GM18861 (cell line): ENCODE data around the gene PHACTR3.

Source experiments
- ATAC-seq: cut with Tn5 transposase; IDR thresholded peaks from one replicate; pipeline ENCODE4 v1.9.1; 2021; ENCODE audit not compliant: unreplicated experiment

PHACTR3 gene

GRCh38 chr20:59747671-59748515, 143.6 kb downstream of the PHACTR3 start:
- ATAC-seq: no peak

GRCh38 chr20:59748619-59749191, 144.4 kb downstream of the PHACTR3 start:
- ATAC-seq: no peak

GRCh38 chr20:59749301-59749700, 145.0 kb downstream of the PHACTR3 start:
- no peak for ATAC-seq

DNA sequence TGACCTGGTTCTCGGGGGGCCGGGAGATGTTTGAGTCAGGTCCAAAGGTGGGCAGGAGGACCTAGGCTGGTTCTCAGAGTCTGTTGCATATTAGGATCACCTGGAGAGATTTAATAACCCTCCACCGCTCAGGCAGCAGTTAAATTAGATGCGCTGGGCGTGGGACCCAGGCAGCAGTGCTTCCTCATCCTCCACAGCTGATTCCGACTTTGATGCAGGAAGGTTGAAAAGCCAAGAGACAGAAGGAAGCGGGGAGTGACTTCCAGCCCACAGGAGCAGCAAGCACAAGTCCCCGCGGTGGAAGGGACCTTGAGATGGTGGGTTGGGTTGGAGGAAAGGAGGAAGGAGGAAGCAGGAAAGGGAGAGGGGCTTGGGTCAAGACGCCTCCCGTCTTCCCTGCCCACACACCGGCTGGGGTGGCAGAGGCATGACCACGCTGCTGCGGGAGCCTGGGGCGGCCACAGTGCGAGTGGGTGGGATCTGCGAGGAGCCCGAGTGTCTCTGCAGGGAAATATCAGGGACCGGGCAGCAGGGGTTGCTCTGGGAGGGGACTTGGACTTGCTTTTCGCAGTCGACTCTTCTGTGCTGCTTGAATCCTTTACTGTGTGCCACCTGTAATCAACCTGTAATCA, 146.0 kb downstream of the PHACTR3 start:
- ATAC-seq: no peak

DNA sequence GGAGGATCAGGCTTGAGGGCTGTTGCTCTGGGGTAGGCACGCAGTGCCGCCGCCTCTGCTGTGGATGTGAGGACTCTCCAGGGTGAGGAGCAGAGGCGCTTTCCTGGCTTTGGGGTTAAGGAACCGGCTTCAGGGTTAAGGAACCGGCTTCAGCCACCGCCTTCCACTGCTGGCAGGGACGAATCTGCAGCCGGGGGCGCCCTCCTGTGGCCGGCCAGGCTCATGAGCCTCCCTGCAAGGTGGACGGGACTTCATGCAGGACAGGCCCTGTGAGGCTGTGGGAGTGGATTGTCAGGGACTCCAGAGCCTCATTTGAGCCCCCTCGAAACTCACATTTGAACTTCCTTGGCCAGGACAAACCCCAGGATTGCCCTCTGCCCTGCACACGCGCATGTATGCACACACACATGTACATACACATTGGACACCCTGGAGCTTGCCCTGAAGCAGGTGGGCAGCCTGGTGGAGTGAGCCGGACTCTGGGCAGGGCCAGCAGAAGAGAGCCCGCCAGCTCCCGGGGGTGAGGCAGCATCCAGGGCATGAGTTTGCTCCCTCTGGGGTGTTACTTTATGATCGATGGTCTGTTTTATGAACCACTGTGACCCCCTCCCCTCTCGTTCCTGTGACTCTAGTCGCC, 146.9 kb downstream of the PHACTR3 start:
- ATAC-seq: no peak

- ATAC-seq: peak; percentile 73
These were observed 147.8 kb downstream of the PHACTR3 start for GRCh38 chr20:59752101-59752586.

DNA sequence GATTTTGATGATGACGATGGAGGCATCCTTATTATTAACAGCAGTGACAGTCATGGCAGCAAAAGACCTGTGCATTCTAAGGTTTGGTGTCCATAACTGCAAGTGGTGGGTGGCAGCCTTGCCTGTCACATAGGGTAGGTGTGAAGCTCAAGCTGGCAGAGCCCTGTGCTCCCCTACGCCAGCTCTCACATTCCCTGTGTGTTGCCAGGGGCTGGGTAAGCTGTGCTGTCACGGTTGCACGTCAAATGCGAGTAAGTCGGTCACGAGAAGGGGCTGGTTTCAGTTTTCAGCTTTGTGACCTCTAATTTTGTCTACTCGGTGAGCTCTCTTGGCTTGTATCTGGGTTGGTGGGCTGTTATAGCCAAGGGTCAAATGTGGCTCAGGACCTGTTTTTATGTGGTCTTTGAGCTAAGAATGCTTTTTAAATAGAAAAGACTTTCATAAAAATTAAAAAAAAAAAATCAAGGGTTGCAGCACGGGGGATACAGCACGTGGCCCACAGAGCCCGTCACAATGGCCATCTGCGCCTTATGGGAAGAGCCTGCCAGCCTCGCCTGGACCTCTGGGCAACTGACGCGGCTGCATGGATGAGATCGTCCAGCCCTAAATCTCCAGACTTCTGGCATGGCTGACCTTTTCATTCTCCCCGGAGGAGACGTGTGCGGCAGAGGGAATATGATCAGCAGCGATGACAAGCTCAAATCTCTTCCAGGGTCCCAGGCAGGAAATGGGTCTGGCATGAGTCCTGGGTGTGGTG, 148.5 kb downstream of the PHACTR3 start:
- no peak for ATAC-seq

DNA sequence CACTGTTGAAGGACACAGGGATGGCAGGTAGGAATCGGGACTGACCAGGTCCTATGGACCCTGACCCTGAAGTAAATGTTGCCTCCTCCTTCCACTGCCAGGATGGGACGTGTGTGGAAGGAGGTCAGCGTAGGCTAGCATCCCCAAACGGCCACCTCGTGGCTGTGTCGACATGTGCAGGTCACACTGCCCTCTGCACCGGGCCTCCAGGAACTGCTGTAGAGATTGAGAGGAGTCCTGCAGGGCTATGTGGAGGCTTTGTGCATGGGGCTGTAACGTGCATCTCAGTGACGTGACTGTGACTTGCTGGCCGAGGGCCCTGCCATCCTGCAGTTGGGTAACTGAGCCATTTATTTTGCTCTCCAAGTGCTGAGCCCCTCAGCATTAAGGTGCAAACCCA, 149.5 kb downstream of the PHACTR3 start:
- no peak for ATAC-seq

- ATAC-seq: no peak
These were observed 150.2 kb downstream of the PHACTR3 start for GRCh38 chr20:59754551-59754950.

DNA sequence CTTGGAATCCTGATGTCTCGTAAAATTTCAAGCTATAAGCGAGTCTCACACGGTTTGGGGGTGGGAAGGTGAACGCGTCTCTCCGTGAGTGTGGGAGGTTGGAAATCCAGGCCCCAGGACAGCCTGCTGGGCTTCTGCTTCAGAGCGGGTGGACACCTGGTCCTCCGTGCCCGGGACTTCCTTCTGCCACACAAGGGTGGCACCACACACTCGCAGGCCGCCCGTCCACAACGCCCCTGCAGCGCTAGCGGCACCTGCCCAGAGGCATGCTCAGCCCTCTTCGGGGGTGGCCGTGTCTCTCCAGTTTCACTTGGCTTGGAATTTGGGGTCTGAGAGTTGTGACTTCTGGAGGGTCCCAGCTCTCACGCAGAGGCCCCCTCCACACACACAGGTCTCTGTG, 151.9 kb downstream of the PHACTR3 start:
- ATAC-seq: no peak

- no peak for ATAC-seq
These were observed 159.7 kb downstream of the PHACTR3 start for GRCh38 chr20:59764037-59764436.

DNA sequence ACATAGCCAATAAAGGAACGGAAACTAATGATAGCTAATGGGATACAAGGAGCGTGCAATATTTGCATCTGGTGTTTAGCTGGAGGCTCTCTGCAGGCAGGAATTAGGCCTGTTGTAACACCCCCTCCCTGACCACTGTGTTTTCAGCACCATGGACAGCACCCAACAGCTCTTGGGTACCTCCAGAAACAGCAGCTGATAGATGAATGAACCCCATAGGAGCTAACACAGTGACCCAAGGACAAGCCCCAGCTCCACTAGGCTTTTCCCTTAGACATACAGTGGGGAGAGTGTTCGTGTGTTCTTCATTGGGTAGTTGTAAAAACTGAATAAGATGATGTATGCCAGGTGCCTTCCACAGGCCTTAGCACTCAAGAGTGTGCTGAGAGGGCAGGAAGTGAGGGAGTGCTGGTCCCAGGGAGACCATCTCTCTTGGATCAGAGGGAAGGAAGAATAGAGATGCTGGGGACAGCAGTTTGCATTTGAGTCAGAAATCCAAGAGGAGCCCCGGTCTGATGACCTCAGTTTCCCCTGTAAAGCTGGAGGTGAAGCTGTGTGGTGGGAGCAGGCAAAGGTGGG, 161.3 kb downstream of the PHACTR3 start:
- ATAC-seq: no peak

- ATAC-seq: no peak
These were observed 163.3 kb downstream of the PHACTR3 start for GRCh38 chr20:59767656-59768055.

DNA sequence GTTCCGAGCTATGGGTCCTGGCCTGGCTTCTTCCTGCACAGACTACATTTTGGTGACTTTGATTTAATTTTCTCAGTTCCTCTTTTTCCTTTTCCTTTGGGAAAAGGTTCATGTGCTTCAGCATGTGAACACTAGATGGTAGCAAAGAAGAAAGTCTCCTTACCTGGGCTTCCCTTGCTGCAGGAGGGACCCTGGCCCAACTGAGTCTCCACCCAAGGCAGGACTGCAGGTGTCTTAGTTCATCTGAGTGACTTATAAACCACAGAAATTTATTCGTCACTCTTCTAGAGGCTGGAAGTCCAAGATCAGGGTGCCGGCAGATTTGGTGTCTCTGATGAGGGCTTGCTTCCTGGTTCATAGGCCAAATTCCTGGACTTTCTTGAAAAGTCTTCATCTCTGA, 165.9 kb downstream of the PHACTR3 start:
- no peak for ATAC-seq

GRCh38 chr20:59770851-59771250, 166.5 kb downstream of the PHACTR3 start:
- ATAC-seq: no peak

GRCh38 chr20:59771506-59772372, 167.4 kb downstream of the PHACTR3 start:
- no peak for ATAC-seq

DNA sequence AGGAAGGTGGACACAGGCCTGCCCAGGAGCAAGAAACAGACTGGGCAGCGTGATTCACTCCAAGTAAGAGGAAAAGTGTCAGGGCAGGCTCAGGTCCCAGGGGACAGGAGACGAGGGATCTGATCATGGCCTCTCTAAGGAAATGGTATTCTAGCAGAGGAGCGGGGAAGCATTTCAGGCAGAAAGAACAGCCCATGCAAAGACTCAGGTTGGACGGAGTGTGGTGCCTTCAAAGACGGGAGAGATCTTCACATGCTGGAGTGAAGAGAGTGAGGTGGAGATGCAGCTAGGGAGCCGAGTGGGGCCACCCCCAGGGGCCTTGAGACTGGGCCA, 168.0 kb downstream of the PHACTR3 start:
- no peak for ATAC-seq

- ATAC-seq: no peak
These were observed 168.9 kb downstream of the PHACTR3 start for GRCh38 chr20:59772931-59773913.
